CMK (cell line): ENCODE results near the gene SEMA3B.
"Not testable (repeated sequence)": the region's sequence is repeated elsewhere in the genome, so short reads cannot be mapped to it uniquely, and the experiment has no call there.

Experiments
- DNase-seq: peaks from one replicate; pipeline ENCODE4 v3.0.0-alpha.2; 2010; ENCODE audit warnings: low read depth

The SEMA3B gene

GRCh38 chr3:50294089-50294488, 25.1 kb downstream of the SEMA3B start:
- no peak for DNase-seq

DNA sequence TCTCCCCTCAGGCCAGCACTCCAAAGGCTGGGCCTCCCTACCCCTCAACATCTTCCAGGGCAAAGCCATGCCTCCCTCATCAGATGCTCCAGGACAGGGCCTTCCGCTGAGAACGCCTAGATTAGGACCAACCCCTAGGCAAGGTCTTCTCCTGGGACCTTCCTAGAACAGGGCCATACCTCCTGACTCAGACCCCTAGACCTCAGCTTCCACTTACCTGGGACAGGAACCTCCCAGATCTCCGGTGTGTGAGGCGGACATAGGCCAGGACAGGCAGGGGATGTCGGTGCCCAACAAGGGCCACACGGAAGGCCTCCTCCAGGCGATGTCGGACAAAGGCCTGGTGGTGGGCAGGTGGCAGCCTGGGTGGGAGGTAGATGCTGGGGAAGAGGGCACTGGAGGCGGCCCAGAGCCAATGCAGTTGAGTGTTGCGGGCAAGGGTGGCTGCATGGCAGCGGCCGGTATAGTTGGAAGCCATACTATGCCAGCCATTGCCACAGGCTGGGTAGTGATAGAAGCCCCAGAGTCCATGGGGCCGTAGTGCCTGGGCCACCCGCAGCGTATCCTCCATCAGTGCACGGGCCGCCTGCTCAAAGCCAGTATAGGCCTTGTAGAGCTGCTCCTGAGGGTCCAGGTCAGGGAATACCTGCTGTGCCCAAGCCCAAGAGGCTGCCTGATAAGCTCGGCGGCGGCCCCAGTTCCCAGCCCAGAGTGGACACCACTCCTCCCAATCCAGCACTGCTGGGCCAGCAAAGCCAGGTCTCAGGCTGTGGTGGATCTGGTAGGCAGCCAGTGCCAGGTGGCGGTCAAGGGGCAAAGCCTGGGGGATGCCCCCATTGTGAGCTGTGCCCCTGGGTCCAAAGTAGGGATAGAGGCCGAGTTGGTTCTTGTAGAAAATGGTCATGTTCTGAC, 25.8 kb downstream of the SEMA3B start:
- no peak for DNase-seq

DNA sequence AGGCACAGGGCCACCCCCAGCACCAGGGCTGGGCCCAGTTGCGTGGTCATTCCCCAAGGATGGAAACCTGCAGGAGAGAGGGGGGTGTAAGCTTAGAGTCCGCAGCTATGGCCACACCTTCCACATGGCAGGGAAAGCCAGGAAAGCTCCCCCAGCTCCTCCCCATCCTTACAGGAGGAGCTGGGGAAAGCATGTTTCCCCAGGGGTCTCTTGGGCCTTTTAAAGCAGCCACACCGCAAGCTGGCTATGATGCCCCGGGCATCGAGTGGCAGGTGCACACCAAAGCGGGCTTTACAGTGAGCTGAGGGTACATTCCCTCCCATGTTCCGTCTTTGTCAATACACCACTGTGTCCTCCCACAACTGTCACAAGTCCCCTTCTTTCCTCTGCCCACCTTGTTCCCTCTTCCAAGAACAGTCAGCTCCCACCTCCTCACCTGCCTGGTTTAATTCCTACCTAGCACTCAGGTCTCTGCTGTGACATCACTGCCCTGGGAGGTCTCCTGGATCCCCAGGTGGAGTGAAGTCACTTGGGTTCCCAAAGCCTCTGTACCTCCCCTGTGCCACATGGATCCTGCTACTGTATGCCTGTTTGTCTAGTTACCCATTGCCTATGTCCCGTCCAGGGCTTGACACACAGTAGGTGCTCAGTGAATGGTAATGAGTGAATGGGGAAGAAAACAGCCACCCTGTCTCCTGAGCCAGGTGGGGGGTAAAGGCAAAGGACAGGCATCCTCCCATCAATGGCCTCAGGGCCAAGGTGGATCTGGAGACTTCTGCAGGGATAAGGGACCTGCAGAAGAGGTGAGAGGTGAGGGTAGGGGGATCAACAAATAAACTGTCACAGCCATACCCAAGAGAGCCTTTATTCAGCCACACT, 26.8 kb downstream of the SEMA3B start:
- no peak for DNase-seq

DNA sequence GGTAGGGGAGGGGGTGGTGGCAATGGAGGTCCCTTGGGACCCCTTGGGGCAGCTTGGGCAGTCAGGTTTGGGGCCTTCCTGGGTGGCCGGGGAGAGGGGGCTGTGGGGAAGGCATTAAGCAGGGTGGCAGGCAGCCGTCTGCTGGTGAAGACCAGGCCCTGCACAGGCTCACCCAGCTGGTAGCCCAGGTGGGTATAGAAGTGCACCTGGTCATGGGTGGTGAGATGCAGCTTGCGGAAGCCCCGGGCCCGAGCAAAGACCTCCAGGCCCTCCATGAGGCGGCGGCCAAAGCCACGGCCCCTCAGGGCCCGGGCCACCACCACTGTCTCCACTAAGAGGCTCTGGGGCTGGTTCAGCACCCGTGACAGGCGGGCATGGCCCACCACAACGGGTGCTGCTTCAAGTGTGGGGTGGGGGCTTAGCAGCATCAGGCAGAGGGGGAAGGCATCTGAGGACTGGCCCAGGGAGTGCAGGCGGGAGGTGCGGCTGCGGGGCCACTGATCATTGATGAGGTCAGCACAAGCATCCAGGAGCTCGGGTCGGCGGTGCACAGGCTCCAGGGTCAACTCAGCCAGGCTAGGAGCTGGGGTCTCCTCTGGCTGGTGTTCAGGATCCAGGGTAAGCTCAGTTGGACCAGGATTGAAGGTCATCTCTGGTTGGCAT, 27.9 kb downstream of the SEMA3B start:
- no peak for DNase-seq

DNA sequence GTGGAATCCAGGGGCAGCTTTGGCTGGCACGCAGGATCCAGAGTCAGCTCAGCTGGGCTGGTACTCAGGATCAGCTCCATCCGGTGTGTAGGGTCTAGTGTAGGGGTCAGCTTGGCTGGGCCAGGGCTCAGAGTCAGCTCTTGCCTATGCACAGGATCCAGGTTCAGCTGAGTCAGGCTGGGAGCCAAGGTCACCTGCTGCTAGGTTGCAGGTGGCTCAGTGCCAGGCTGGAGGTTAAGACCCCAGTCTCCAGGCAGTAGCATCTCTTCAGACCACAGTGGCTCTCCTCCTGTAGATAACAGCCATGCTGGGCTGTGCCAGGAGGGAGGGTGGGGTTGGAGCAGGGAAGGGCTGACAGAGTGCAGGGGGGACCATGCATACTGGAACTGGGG, 28.4 kb downstream of the SEMA3B start:
- DNase-seq = no peak

DNA sequence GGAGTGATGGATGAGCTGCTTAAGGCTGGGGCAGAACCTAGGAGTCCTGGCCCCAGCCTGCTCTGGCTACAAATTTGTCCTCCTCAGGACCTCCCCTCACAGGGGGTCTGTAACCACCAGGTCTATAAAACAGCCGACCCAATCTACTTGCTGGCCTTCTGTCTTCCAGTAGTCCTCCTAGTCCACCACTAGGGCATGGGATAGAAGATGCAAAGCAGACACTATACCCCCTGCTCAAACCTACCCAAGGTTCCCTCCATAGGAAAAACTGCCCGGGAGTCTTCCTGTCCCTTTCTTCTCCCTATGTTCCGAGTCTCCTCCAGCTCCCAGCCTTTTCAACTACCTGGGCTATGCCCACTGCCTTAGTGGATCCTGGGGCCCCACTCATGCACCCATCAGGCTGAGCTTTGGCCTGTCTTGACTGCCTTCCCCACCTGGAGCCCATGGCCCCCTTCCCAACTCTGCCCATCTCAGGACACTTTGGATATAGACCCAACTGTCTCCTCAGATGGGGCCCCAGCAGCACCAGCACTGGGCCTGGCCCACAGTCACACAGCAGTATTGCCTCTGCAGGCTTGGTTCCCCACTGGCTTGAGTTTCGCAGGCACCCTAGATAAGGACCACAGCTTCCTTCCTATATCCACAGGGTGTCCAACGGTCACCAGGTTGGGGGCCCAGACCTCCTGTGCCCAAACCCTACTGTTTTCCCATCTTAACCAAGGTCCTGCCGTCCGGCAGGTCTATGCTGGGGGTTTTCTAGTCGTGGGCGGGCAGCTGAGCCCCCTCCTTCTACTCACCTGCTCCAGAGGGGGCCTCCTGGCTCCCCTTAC, 29.2 kb downstream of the SEMA3B start:
- peak; percentile 66 for DNase-seq

GRCh38 chr3:50298836-50299637, 30.1 kb downstream of the SEMA3B start, which contains the start of the genes HYAL3 and NAA80:
Gene HYAL3, minus strand, starts transcription at chr3:50299405. Its CDS starts 3,803 bp downstream, at chr3:50295602.
Gene NAA80, minus strand, starts transcription at chr3:50299405. Its CDS starts 1,942 bp downstream, at chr3:50297463.
- DNase-seq = peak; percentile 99

DNA sequence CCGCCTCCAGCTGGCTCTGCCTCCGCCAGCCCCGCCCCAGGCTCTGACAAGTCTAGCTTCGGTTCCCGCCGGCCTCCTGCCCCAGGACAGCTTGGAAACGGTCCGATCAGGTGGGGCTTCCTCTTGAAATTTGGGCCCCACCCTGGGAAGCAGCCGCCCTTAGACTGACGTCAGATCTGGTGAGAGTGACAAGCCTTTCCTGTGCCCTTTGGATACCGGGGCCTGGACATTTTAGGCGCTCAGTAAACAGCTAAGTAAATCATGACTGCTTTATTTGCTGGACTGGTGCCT, 30.6 kb downstream of the SEMA3B start:
- DNase-seq = no peak

DNA sequence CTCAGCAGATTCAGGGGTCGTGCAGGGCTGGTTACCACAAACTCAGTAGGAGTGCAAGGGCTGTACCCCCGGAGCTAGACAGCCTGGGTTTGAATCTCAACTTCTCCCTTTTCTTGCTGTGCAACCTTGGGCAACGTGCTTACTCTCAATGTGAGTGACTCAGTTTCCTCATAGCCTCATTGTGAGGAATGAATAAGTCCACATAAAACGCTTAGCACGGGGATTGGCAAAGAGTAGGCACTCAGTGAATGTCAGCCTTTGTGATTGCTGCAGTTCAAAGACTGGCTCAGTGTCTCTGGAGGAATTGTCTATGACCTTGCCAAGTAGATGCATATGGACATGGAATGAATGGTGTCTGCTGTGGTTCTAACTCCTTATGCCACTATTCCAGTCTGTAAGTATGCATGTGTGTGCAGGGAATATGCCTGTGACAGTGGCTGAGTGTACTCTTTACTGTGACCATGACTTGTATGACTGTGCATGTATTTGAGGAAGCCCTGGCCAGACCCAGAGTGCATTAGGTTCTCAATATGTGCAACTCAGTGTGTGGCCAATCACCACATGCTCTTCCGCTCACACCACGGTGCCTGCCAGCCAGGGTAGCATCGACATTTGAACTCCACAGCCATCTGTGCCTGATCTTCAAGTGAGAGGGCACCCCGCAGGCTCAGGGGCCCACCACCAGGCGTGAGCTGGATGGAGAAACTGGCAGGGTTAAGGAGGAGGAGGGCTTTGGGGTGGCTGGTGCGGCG, 31.2 kb downstream of the SEMA3B start:
- no peak for DNase-seq

DNA sequence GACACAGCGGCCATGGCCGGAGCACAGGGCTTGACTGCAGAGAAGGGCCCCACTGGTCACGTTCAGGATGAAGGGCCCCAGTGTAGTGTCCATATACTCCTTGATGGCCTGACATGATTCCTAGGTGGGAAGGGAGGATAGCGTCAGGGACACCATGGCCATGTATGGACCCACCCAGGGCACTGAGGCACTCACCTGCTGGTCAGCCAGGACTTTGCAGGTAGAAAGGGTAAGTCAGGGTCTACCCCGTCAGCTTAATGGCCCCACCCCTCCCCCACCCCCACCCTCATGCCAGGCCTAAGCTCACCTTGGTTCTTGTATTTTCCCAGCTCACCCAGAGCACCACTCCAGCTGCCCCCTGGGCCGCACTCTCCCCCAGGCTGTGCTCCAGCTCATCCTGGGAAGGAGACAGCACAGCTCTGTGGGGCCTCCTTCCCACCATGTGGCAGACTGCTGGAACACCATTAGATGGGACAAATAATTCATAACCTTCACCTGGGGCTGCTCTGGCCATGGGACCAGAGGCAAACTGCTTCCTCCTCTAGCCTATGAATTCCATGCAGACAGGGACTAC, 31.8 kb downstream of the SEMA3B start:
- no peak for DNase-seq

- DNase-seq = no peak
Measured at GRCh38 chr3:50302095-50303012, 33.4 kb downstream of the SEMA3B start.

- DNase-seq = no peak
Measured at GRCh38 chr3:50303013-50303815, 34.3 kb downstream of the SEMA3B start, which contains the start of gene HYAL1. Gene HYAL1, minus strand, starts transcription at chr3:50303574. Its CDS starts 618 bp downstream, at chr3:50302956.

DNA sequence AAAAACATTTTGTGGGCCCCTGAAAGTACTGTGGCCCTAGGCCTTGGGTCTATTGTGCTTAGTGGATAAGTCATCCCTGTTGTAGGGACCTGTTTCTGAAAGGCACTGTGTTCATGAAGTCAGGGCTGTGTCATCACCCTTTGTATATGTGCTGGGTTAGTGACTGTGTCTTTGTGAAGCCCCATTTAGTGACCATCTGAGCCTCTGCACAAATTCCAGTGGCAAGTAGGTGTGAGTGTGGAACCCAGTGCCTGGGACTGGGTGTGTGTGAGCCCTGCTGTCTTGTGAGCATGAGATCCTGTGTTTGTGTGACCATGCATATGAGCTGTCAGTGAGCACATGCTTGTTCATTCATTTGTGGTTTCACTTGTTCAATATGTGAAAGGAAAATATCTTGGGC, 35.7 kb downstream of the SEMA3B start:
- DNase-seq = no peak

DNA sequence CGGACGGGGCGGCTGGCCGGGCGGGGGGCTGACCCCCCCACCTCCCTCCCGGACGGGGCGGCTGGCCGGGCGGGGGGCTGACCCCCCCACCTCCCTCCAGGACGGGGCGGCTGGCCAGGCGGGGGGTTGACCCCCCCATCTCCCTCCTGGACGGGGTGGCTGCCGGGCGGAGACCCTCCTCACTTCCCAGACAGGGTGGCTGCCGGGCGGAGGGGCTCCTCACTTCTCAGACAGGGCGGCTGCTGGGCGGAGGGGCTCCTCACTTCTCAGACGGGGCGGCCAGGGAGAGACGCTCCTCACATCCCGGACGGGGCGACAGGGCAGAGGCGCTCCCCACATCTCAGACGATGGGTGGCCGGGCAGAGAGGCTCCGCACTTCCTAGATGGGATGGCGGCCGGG, 43.1 kb downstream of the SEMA3B start:
- DNase-seq = not testable (repeated sequence)

DNA sequence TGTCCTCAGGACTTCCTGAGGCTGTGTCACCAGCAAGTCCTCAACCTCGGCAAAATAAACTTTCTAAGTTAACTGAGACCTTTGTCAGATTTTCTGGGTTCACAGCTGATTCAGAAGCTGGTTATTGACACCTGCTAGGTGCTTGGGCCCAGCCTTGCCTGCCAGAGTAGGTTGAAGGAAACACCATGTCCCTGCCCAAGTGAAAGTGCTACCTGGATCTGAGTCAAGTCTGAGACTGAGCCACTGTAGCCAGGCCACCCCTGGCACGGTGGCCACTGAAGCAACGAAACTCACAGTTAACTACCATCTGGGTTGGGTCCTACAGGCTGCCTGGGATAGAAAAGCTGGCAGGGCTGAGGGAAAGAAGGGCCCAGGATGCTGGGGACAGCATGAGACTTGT, 45.4 kb downstream of the SEMA3B start:
- no peak for DNase-seq

DNA sequence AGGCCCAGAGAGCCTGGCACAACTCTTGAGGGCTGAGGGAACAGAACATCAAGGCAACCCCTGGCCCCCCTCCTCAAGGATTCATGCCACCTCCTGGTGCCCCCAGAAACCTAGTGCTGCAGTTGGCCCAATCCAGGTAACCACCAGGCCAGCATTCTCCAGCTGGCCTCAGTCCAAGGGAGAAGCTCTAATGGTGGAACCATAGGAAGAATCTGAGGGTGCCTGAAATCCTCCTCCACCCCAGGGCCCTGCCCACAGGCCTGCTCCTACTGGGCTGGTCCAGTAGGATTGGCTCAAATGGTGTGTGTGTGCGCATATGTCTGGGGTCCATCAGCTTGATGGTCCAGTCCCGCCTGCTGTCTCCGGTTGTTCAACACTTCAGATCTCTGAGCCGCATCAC, 45.9 kb downstream of the SEMA3B start:
- DNase-seq = no peak

DNA sequence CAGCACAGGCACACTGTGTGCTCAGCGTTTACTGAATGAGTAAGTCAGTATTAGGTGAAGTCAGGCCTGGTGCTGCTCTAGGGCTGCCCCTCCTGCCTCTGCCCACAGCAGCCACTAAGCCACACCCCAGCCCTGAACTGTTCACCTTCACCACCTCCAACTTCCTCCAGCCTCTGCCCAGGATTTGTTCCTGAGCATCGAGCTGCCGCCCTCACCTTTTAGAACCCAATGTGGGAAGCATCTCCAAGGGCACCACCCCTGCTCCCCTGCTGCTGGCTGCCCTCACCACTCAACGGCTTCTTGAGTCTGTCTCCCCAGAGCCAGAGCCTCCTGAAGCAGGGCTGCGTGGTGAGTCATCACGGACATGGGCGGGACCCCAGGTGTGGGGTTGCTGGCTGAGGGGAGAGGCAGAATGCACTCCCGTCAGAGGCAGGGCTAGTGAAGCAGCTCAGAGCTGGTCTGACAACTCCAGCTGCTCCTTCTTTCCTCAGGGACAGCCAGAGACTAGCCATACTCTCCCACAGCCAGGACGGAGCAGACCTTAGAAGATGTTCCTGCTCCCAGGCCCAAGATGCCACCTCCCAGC, 47.8 kb downstream of the SEMA3B start:
- no peak for DNase-seq
